ENCODE results near the gene HMGXB3. TPM values are rescaled to one million over a fixed set of nuclear protein-coding genes. Genes with fewer than 3 reads are reported as not detected.
A peak's percentile ranks its signal among the peaks of the same experiment; 100 is the strongest.

The HMGXB3 gene
- total RNA-seq, 1 experiment from 2014 or later: 65.8 TPM

DNA sequence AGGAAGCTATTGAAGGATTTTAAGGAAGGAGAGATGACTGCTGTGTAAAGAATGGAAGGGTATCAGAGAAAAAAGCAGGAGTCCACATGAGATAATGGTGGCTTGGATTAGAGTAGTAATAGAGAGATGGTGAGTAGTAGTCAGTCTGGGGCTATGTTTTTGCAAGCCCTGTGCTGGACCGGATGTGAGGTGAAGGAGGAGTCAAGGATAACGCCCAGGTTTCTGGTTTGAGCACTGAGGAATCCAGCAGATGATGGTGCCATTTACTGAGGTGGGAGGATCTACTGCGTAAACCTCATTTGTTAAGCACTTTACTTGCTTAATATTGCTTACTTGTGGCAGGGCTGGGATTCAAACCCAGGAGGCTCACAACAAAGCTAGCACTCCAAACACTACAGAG is 1.2 kb upstream of the HMGXB3 start:
- H3K4me1 ChIP-seq (replicated peaks): peaks cover 28% of the 10 kb centered on the region
- no peak for DNase-seq (ENCODE audit: low read depth in 1 of 2, low spot score in 2 of 2)
- no peaks in the 10 kb centered on the region for H3K27me3 ChIP-seq (replicated peaks)
- H3K36me3 ChIP-seq: peaks cover 46% of the 10 kb centered on the region
- H3K27ac ChIP-seq: no peak overlapping the region
- no peaks in the 10 kb centered on the region for H3K9me3 ChIP-seq (replicated peaks)
- peak overlapping the region; percentile 90 for H3K4me3 ChIP-seq

DNA sequence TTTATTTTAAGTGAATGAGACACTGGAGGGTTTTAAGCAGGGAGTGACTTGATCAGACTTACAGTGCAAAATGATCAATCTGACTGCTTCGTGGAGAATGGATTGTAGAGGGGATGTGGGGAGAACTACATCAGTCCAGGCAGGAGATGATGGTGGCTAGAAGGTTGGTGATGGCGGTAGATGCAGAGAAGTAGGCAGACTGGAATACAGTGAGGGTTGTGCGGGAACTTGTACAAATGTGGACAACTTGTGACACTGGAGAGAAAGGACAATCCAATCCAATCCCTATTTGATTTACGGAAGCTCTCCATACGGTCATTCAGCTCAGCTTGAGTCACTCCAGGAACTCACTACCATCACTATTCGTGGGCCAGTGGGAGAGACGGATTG is 678 bp upstream of the HMGXB3 start:
- H3K27me3 ChIP-seq (replicated peaks): no peaks in the 10 kb centered on the region
- peaks cover 49% of the 10 kb centered on the region for H3K36me3 ChIP-seq
- H3K4me1 ChIP-seq (replicated peaks): peaks cover 27% of the 10 kb centered on the region
- no peaks in the 10 kb centered on the region for H3K9me3 ChIP-seq (replicated peaks)
- H3K4me3 ChIP-seq: peak overlapping the region; percentile 90
- H3K27ac ChIP-seq: peak overlapping the region; percentile 83
- DNase-seq (ENCODE audit: low read depth in 1 of 2, low spot score in 2 of 2): no peak

DNA sequence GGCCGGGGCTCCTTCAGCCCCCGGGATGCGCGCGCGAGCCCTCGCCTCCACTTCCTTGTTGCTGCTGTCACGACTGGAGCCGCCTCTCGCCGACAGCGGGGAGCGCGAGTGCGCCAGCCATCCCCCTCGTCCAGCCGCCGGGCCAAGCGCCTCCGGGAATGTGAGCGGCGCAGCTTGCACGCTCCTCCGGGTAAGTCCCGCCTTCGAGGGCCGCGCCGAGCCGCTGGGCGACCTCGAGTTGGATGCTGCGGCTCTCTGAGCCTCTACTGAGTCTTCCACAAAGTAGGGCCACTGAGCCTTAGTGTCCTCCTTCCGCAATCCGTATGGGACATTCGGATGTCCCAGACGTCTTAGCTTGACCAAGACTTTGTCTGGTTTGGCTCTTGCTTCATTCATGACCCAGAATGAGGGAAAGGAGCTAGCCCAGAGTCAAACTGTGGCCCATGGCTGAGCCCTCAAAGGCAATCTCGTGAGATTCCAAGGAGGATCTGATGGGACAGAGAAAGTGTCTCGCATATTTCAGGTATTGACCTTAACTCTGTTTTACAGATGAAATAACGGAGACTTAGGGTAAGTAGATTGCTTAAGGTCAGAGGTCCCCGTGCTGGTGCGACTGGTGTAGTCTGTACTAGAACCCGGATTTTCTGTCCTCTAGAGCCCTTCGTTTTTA is 586 bp downstream of the HMGXB3 start:
- Histone ChIP-seq H3K9me3 (replicated peaks) (no peaks in the 10 kb centered on the region), H3K27ac (peak overlapping the region; percentile 83), H3K27me3 (replicated peaks) (no peaks in the 10 kb centered on the region), H3K4me1 (replicated peaks) (peaks cover 25% of the 10 kb centered on the region), H3K36me3 (peaks cover 50% of the 10 kb centered on the region), H3K4me3 (peak overlapping the region; percentile 90)
- DNase-seq (ENCODE audit: low read depth in 1 of 2, low spot score in 2 of 2): peak; percentile 64 to 71

DNA sequence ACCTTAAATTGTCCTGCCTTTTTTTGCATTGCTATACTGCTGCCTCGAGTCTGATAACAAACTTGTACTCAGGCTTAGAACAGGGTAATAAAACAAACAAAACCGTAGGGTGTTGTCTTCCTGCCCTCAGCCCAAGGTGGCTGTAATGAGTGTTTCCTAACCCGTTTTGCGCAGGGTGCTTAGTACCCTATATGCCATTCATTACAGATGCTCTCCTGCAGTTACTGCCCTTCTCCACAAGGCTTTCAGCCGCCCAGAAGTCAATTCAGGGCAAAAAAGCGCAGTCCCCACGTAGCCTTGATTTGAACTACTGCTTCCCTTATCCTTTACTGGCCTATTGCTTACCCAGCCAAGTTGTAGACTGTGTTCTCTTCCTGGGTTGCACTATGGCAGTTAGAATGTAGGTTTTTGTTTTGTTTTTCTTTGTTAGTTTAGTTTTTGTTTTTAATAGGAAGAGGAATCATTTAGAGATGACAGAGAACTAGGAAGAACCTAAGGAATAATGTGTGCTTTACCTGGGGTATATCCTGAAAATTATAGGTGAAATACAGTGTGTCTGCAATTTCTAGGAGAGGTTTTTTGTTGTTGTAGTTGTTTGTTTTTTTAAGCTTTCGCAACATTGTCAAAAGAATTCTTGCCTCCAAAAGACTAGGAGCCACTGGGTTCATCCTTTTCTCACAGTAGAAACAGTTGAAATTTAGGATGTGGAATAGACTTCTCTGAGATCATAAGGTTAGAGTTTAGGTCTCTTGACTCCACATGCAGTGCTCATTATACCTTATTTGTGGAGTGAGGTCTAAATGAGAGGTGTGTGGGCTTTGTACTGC is 1.3 kb downstream of the HMGXB3 start:
- H3K9me3 ChIP-seq (replicated peaks): no peaks in the 10 kb centered on the region
- H3K27ac ChIP-seq: peak overlapping the region; percentile 83
- peak; percentile 75 to 77 for DNase-seq (ENCODE audit: low read depth in 1 of 2, low spot score in 2 of 2)
- H3K4me1 ChIP-seq (replicated peaks): peaks cover 25% of the 10 kb centered on the region
- peak overlapping the region; percentile 90 for H3K4me3 ChIP-seq
- peaks cover 57% of the 10 kb centered on the region for H3K36me3 ChIP-seq
- H3K27me3 ChIP-seq (replicated peaks): no peaks in the 10 kb centered on the region

DNA sequence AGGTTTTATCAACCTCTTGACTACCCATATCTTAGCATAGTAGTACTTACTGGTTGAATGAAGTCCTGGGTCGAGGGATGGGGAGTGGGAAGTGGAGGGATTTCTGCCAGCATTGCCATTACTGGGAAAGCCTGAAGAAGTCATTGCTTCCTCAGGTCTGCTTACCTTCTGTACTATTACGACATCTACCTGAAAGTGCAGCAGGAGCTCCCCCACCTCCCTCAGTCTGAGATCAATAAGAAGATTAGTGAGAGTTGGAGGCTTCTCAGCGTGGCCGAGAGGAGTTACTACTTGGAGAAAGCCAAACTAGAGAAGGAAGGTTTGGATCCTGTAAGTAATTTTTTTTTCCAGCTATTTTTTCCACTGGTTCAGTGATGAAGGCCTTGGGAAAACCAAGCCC is 5.8 kb downstream of the HMGXB3 start:
- H3K9me3 ChIP-seq (replicated peaks): no peaks in the 10 kb centered on the region
- no peak overlapping the region for H3K27ac ChIP-seq
- H3K4me3 ChIP-seq: no peak overlapping the region
- H3K36me3 ChIP-seq: peaks cover 89% of the 10 kb centered on the region
- H3K4me1 ChIP-seq (replicated peaks): peaks cover 15% of the 10 kb centered on the region
- no peaks in the 10 kb centered on the region for H3K27me3 ChIP-seq (replicated peaks)
- no peak for DNase-seq (ENCODE audit: low read depth in 1 of 2, low spot score in 2 of 2)

DNA sequence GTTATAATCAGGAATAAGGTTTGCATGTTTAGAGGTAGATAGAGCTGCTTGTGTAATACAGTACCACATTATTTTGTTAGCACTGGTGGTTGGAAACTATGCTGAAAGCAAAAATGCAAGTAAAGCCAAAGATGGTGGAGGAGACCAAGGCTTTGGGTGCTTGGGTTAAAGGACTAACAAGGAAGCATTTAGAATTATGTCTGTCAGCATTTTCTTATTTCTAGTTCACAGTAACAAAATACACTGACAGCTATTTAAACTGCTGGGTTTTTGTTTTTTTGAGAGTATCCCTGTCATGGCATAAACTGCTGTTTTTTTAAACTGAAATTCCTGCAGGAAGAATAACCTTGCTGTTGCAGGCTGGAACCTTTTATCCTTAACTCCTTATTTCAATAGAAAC is 6.5 kb downstream of the HMGXB3 start:
- no peak overlapping the region for H3K4me3 ChIP-seq
- H3K27me3 ChIP-seq (replicated peaks): no peaks in the 10 kb centered on the region
- H3K9me3 ChIP-seq (replicated peaks): no peaks in the 10 kb centered on the region
- H3K36me3 ChIP-seq: peaks cover 91% of the 10 kb centered on the region
- no peak for DNase-seq (ENCODE audit: low read depth in 1 of 2, low spot score in 2 of 2)
- H3K4me1 ChIP-seq (replicated peaks): peaks cover 12% of the 10 kb centered on the region
- no peak overlapping the region for H3K27ac ChIP-seq

DNA sequence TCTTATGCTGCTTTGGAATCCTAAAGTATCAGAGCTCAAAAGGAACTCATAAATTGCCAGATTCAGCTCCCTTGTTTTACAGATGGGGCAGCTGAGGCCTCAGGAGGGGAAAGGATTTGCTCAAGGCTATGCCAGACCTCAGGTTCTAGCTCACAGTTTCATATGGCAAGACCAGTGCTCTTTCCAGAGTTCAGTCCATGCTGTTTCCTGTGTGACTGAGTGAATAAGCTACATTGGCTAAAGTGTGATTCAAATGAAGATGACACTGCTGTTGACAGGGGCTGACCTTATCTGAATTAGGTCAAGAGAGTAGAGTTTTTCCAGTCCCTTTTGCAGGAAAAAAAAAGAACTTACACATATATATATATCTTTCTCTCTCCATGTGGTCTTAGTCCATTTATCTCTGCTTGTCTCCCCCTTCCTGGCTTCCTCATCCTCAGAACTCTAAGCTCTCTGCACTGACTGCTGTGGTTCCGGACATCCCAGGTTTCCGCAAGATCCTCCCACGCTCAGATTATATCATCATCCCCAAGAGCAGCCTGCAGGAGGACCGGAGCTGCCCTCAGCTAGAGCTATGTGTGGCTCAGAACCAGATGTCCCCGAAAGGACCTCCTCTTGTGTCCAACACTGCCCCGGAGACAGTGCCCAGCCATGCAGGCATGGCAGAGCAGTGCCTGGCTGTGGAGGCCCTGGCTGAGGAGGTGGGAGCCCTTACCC is 9.3 kb downstream of the HMGXB3 start:
- Histone ChIP-seq H3K27ac (no peak overlapping the region), H3K4me3 (no peak overlapping the region), H3K4me1 (replicated peaks) (peaks cover 2% of the 10 kb centered on the region; the same call in 1 of the 2 replicates), H3K27me3 (replicated peaks) (no peaks in the 10 kb centered on the region), H3K36me3 (peaks cover 96% of the 10 kb centered on the region), H3K9me3 (replicated peaks) (no peaks in the 10 kb centered on the region; the same call in 1 of the 2 replicates)
- no peak for DNase-seq (ENCODE audit: low read depth in 1 of 2, low spot score in 2 of 2)

DNA sequence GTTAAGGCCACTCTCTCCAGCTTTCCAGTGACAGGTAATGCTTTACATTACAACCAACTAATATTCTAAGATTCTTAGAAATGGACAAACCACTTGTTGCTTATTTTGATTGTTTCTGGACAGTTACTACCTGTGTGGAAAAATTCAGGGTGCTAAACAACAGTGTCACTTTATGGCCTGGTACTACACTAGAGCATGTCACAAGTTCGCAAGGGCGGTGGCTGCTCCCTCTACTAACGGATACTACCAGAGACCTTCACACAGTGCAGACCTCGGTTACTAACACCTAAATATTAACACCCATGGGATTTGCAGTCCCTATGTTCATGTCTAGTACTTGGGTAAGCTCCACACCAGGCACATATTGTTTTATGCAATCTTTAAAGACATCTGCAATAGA is 13.4 kb downstream of the HMGXB3 start:
- DNase-seq (ENCODE audit: low read depth in 1 of 2, low spot score in 2 of 2): no peak
- Histone ChIP-seq H3K4me3 (no peak overlapping the region), H3K27me3 (replicated peaks) (no peaks in the 10 kb centered on the region), H3K27ac (no peak overlapping the region), H3K36me3 (peaks cover 97% of the 10 kb centered on the region), H3K4me1 (replicated peaks) (no peaks in the 10 kb centered on the region), H3K9me3 (replicated peaks) (peaks cover 12% of the 10 kb centered on the region; the same call in 1 of the 2 replicates)

DNA sequence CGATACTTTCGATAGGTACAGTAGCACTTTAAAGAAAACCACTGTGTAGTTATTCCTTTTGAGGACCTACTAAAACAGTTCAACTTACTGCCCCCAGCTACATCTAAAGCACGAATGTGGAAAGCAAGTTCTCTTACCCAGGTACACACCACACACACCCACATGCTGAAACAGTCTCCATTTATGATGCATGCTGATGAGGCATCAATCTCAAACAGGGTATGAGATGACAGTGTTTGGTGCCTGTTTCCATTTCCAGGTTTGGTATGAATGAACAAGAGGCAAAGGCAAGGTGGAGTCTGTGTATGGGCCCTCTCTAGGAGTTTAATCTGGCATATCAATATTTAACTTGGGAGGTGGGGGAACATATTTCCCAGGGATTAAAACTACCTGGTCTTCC is 13.9 kb downstream of the HMGXB3 start:
- Histone ChIP-seq H3K27me3 (replicated peaks) (no peaks in the 10 kb centered on the region), H3K27ac (no peak overlapping the region), H3K36me3 (peaks cover 97% of the 10 kb centered on the region), H3K4me3 (no peak overlapping the region), H3K4me1 (replicated peaks) (no peaks in the 10 kb centered on the region), H3K9me3 (replicated peaks) (peaks cover 12% of the 10 kb centered on the region; the same call in 1 of the 2 replicates)
- no peak for DNase-seq (ENCODE audit: low read depth in 1 of 2, low spot score in 2 of 2)

DNA sequence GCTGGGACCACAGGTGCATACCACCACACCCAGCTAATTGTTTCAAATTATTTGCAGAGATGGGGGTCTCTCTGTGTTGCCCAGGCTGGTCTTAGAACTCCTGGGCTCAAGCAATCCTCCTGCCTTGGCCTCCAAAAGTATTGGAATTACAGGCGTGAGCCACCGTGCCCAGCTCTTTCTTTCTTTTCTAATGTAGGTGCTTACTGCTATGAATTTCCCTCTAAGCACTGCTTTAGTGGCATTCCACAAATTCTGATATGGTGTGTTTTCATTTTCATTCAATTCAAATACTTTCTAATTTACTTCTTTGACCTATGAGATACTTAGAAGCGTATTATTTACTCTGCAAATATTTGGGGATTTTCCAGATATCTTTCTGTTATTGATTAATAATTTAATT is 14.9 kb downstream of the HMGXB3 start:
- Histone ChIP-seq H3K4me3 (no peak overlapping the region), H3K9me3 (replicated peaks) (peaks cover 12% of the 10 kb centered on the region; the same call in 1 of the 2 replicates), H3K36me3 (peaks cover 97% of the 10 kb centered on the region), H3K27ac (no peak overlapping the region), H3K27me3 (replicated peaks) (no peaks in the 10 kb centered on the region), H3K4me1 (replicated peaks) (peaks cover 8% of the 10 kb centered on the region)
- DNase-seq (ENCODE audit: low read depth in 1 of 2, low spot score in 2 of 2): no peak

DNA sequence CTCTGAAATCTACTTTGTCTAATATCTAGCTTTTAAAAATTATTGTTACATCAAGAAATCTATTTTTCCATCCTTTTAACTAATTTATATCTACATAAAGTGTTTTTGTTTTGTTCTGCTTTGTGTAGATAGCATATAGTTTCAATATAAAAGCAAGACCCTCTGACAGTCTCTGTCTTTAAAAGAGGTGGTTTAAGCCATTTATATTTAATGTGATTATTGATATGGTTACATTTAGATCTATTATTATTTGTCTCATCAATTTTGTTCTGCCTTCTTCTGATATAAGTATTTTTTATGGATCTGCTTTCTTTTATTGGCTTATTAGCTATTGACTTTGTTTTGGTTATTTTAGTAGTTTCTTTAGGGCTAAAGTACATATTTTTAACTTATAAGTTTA is 16.0 kb downstream of the HMGXB3 start:
- Histone ChIP-seq H3K9me3 (replicated peaks) (peaks cover 12% of the 10 kb centered on the region; the same call in 1 of the 2 replicates), H3K27me3 (replicated peaks) (no peaks in the 10 kb centered on the region), H3K36me3 (peaks cover 98% of the 10 kb centered on the region), H3K4me3 (no peak overlapping the region), H3K4me1 (replicated peaks) (peaks cover 19% of the 10 kb centered on the region), H3K27ac (no peak overlapping the region)
- no peak for DNase-seq (ENCODE audit: low read depth in 1 of 2, low spot score in 2 of 2)

DNA sequence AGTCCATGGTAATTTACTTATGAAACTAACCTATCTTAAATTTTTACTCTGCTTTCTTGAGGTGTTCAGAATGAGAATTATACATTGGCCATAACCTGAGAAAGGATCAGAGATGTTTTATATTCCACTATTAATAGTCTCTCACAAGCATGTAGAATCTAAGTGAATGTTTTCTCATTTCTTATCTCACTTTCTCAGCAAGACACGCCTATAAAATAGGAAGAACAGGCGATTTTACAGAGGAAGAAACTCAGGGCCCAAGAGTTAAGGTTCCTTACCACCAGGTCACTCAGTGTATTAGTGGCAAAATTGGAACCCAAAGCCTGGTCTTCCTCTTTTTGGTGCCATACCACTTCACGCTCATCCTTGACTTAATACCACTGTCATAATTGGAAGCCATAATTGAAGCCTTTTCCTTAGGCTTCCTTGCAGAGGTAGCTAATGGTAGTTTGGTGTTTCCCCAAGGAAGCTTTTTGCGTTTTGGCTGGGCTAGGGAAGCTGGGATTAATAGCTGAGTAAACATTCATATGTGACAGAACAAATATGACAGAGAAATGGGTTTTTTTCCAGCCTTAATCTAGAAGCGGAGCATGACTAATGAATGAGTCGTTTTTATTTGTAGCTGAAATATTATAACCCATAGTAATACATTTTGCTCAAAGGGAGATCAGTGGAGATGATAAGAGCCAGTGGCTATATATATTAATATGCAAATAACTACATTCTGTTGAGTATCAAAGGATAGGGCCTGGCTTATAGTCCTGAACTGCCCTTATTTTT is 16.9 kb downstream of the HMGXB3 start:
- no peaks in the 10 kb centered on the region for H3K27me3 ChIP-seq (replicated peaks)
- peaks cover 12% of the 10 kb centered on the region; the same call in 1 of the 2 replicates for H3K9me3 ChIP-seq (replicated peaks)
- H3K36me3 ChIP-seq: peaks cover 90% of the 10 kb centered on the region
- no peak overlapping the region for H3K4me3 ChIP-seq
- no peak overlapping the region for H3K27ac ChIP-seq
- peaks cover 28% of the 10 kb centered on the region for H3K4me1 ChIP-seq (replicated peaks)
- no peak for DNase-seq (ENCODE audit: low read depth in 1 of 2, low spot score in 2 of 2)

DNA sequence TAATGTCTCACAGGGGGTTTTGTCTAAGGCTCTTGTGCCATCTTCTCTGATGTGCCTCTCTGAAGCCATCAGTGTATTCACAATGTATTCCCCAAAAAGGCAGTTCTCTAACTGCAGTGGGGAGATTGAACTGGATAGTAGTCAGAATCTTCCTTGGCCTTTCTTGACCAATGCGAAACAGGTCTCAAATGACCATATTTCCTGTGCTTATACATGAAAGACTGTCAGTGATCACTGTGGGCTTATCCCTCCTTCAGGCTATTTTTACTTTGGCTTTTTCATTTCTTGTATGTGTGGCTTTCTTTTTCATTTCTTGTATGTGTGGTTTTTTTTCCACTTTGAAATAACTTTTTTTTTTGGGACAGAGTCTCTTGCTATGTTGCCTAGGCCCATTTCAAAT is 19.7 kb downstream of the HMGXB3 start:
- H3K36me3 ChIP-seq: peaks cover 86% of the 10 kb centered on the region
- DNase-seq (ENCODE audit: low read depth in 1 of 2, low spot score in 2 of 2): no peak
- no peaks in the 10 kb centered on the region for H3K27me3 ChIP-seq (replicated peaks)
- no peak overlapping the region for H3K4me3 ChIP-seq
- no peak overlapping the region for H3K27ac ChIP-seq
- peaks cover 7% of the 10 kb centered on the region; the same call in 1 of the 2 replicates for H3K9me3 ChIP-seq (replicated peaks)
- peaks cover 56% of the 10 kb centered on the region for H3K4me1 ChIP-seq (replicated peaks)
